NCI-H1092 treated with DMSO at 0.1 percent for 48 hours (cell line): ENCODE measurements around the gene NDUFA1.
"Not testable (repeated sequence)": the region's sequence is repeated elsewhere in the genome, so short reads cannot be mapped to it uniquely, and the experiment has no call there.

Experiments
- DNase-seq: peaks from one replicate; lab custom pipeline; 2025; lab: John Stamatoyannopoulos, UW

NDUFA1 gene

GRCh38 chrX:119871599-119872395 is at the start of gene NDUFA1, which contains the start of gene RNF113A:
Gene NDUFA1 (plus strand): TSS chrX:119871832. CDS start chrX:119871912, 80 bp downstream.
Gene RNF113A (minus strand): TSS chrX:119871733. CDS start chrX:119871613, 120 bp downstream.
- peak; percentile 91 for DNase-seq

- DNase-seq: not testable (repeated sequence)
These were observed 47.4 kb upstream of the NDUFA1 start for GRCh38 chrX:119824221-119824620.

- DNase-seq: no peak
These were observed 45.2 kb upstream of the NDUFA1 start for GRCh38 chrX:119826399-119826959.

GRCh38 chrX:119828446-119828845 is 43.2 kb upstream of the NDUFA1 start:
- no peak for DNase-seq

- DNase-seq: no peak
These were observed 37.7 kb upstream of the NDUFA1 start for GRCh38 chrX:119833905-119834304.

- peak; percentile 99 for DNase-seq
These were observed 19.0 kb upstream of the NDUFA1 start, which contains the start of gene UPF3B for GRCh38 chrX:119852382-119853353. Gene UPF3B (minus strand): TSS chrX:119852963. CDS start chrX:119852928, 35 bp downstream.

- DNase-seq: no peak
These were observed 18.2 kb upstream of the NDUFA1 start for GRCh38 chrX:119853444-119853843.

GRCh38 chrX:119870626-119871131 is 953 bp upstream of the NDUFA1 start:
- peak; percentile 22 for DNase-seq

- DNase-seq: no peak
These were observed 410 bp upstream of the NDUFA1 start for GRCh38 chrX:119871245-119871598.

GRCh38 chrX:119878740-119879139 is 7.1 kb downstream of the NDUFA1 start:
- no peak for DNase-seq

GRCh38 chrX:119880076-119880475 is 8.4 kb downstream of the NDUFA1 start:
- no peak for DNase-seq

GRCh38 chrX:119880552-119881437 is 9.2 kb downstream of the NDUFA1 start:
- DNase-seq: peak; percentile 42

GRCh38 chrX:119885554-119886428 is 14.2 kb downstream of the NDUFA1 start:
- no peak for DNase-seq

GRCh38 chrX:119887721-119888425 is 16.2 kb downstream of the NDUFA1 start:
- DNase-seq: peak; percentile 11

GRCh38 chrX:119890626-119891025 is 19.0 kb downstream of the NDUFA1 start:
- not testable (repeated sequence) for DNase-seq

GRCh38 chrX:119891961-119892692 is 20.5 kb downstream of the NDUFA1 start:
- not testable (repeated sequence) for DNase-seq

- DNase-seq: no peak
These were observed 24.3 kb downstream of the NDUFA1 start, which contains the start of gene AKAP14 for GRCh38 chrX:119895843-119896326. Gene AKAP14 (plus strand): TSS chrX:119895893. CDS start chrX:119903224, 7,331 bp downstream.

GRCh38 chrX:119899125-119899524 is 27.5 kb downstream of the NDUFA1 start:
- no peak for DNase-seq
